HepG2 (cell line): ENCODE measurements around the gene SEMA4C. TPM values are rescaled to one million over a fixed set of nuclear protein-coding genes. Genes with fewer than 3 reads are reported as not detected.
A peak's percentile ranks its signal among the peaks of the same experiment; 100 is the strongest.

Source experiments
- DZIP1 ChIP-seq: sonication (generic); formaldehyde crosslinking; IDR thresholded peaks from 2 replicates; pipeline ENCODE4 v1.5.0; 2020; ENCODE audit warnings: mild to moderate bottlenecking, missing genetic modification reagents
- FLYWCH1 ChIP-seq: sonication (generic); formaldehyde crosslinking; IDR thresholded peaks from 2 replicates; pipeline ENCODE4 v1.8.1; 2023; ENCODE audit warnings: mild to moderate bottlenecking, missing genetic modification reagents
- GABPA ChIP-seq, 2 experiments: IDR thresholded peaks; 2 replicates each; pipeline ENCODE4 v1.6.1; 2011 to 2016; ENCODE audit warnings: low read depth in 2 of 2, low read length in 1 of 2, missing biosample characterization in 1 of 2, missing genetic modification characterization in 1 of 2
- GTF3A ChIP-seq: sonication (generic); formaldehyde crosslinking; conservative IDR thresholded peaks from 2 replicates; pipeline ENCODE4 v1.4.0; 2020; ENCODE audit warnings: mild to moderate bottlenecking, missing genetic modification reagents
- HINFP ChIP-seq: sonication (generic); formaldehyde crosslinking; IDR thresholded peaks from 2 replicates; pipeline ENCODE4 v1.4.0; 2020; ENCODE audit warnings: low read depth, mild to moderate bottlenecking, missing genetic modification reagents
- HNF4A ChIP-seq: sonication (generic); formaldehyde crosslinking; IDR thresholded peaks from 2 replicates; pipeline ENCODE4 v1.4.0; 2020; ENCODE audit warnings: missing genetic modification reagents
- KLF6 ChIP-seq: IDR thresholded peaks from 2 replicates; pipeline ENCODE4 v1.8.0; 2016; ENCODE audit warnings: missing biosample characterization, missing genetic modification reagents
- MED8 ChIP-seq: sonication (generic); formaldehyde crosslinking; IDR thresholded peaks from 2 replicates; pipeline ENCODE4 v1.8.1; 2023; ENCODE audit warnings: mild to moderate bottlenecking, missing genetic modification reagents; ENCODE audit not compliant: insufficient replicate concordance
- MXD1 ChIP-seq: sonication (generic); formaldehyde crosslinking; IDR thresholded peaks from 2 replicates; pipeline ENCODE4 v1.4.0; 2020; ENCODE audit warnings: mild to moderate bottlenecking, missing genetic modification reagents
- NR2F6 ChIP-seq, 2 experiments: IDR thresholded peaks; 2 replicates each; pipeline ENCODE4 v1.6.1; 2016; ENCODE audit warnings: antibody characterized with exemption in 1 of 2, mild to moderate bottlenecking in 1 of 2
- TFDP2 ChIP-seq: sonication (generic); formaldehyde crosslinking; IDR thresholded peaks from 2 replicates; pipeline ENCODE4 v1.4.0; 2020; ENCODE audit warnings: missing genetic modification reagents
- ZFY ChIP-seq: sonication (generic); formaldehyde crosslinking; IDR thresholded peaks from 2 replicates; pipeline ENCODE4 v1.4.0; 2020; ENCODE audit warnings: missing genetic modification reagents
- ZNF263 ChIP-seq: sonication (generic); formaldehyde crosslinking; IDR thresholded peaks from 2 replicates; pipeline ENCODE4 v1.4.0; 2020; ENCODE audit warnings: missing genetic modification reagents
- ZNF343 ChIP-seq: sonication (generic); formaldehyde crosslinking; IDR thresholded peaks from 2 replicates; pipeline ENCODE4 v1.4.0; 2020; ENCODE audit warnings: mild to moderate bottlenecking, missing genetic modification reagents
- polyA plus RNA-seq, 8 experiments: library from polyadenylated mRNA; depleted of rRNA in 3 of 8; stranded (reverse) in 7 of 8; unstranded in 1 of 8; fragments of >200 nt; fragmentation: Illumina TruSeq in 4 of 8; extraction: Trizol in 4 of 8; gene quantifications; 2 replicates each; pipeline versions ENCODE4 v1.2.1 to v1.2.3, GENCODE V29; 2011 to 2016; ENCODE audit warnings: low read depth in 4 of 8, missing spikeins in 1 of 8, mixed read lengths in 1 of 8; ENCODE audit not compliant: insufficient read depth in 1 of 8
- total RNA-seq, 5 experiments: library from RNA; depleted of rRNA; stranded (reverse); fragments of >200 nt; fragmentation: Illumina TruSeq; extraction: Trizol; gene quantifications; 2 replicates each; pipeline ENCODE4 v1.2.3, GENCODE V29; 2016; ENCODE audit warnings: low read depth in 1 of 5
- TF ChIP-seq, protein P1 (sequence below): sonication (generic); formaldehyde crosslinking; IDR thresholded peaks from 2 replicates; pipeline ENCODE4 v1.5.0; 2020; ENCODE audit warnings: mild to moderate bottlenecking, missing genetic modification reagents
- TF ChIP-seq, protein P2 (sequence below): sonication (generic); formaldehyde crosslinking; IDR thresholded peaks from 2 replicates; pipeline ENCODE4 v1.4.0; 2020; ENCODE audit warnings: missing genetic modification reagents; ENCODE audit errors: not compliant biosample characterization
- TF ChIP-seq, protein P3 (sequence below): sonication (generic); formaldehyde crosslinking; IDR thresholded peaks from 2 replicates; pipeline ENCODE4 v1.4.0; 2020; ENCODE audit warnings: mild to moderate bottlenecking, missing genetic modification reagents

SEMA4C gene
- total and polyA plus RNA-seq, 2 of the 13 experiments (the other 11 are each of a cell fraction or from before 2014, with no cell fraction given), result 25.9 to 46.6 TPM

DNA sequence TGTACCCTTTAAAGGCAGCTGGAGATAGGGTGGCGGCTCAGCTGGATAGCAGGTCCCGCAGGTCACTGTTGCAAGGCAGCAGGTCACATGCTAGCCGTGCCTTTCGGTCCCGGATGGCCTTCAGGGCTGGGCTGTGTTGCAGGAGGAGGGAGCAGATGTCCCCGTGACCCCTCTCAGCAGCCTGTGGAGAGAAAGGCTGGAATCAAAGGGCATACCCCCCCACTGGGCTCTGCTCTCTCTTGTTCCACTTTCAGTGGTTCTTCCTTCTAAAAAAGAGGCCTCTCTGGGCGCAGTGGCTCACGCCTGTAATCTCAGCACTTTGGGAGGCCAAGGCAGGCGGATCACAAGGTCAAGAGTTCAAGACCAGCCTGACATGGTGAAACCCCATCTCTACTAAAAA, 21.6 kb downstream of the SEMA4C start (continued):
- TF ChIP-seq NR2F6 (IDR thresholded peaks at IDR 0.05) (0 out of 2 replicates have a peak, but pooled peaks have one; percentile 12), NR2F6 (CRISPR knock-in tag; IDR thresholded peaks at IDR 0.05) (peak; percentile 62), FLYWCH1 (CRISPR knock-in tag) (no peak), HINFP (0 out of 2 replicates have a peak, but pooled peaks have one; percentile 42), MXD1 (CRISPR knock-in tag) (no peak), MED8 (no peak), ZNF263 (CRISPR knock-in tag) (peak; percentile 47; the same call in 1 of the 2 replicates), GTF3A (no peak), ZNF343 (CRISPR knock-in tag) (no peak), DZIP1 (no peak), ZFY (CRISPR knock-in tag) (no peak), GABPA (IDR thresholded peaks at IDR 0.05; ENCODE audit: low read depth, low read length) (no peak), GABPA (CRISPR knock-in tag; IDR thresholded peaks at IDR 0.05; ENCODE audit: low read depth) (no peak), KLF6 (CRISPR knock-in tag) (no peak), HNF4A (CRISPR knock-in tag) (peak; percentile 65), TFDP2 (CRISPR knock-in tag) (0 out of 2 replicates have a peak, but pooled peaks have one; percentile 18)
- TF ChIP-seq, protein P1, sequence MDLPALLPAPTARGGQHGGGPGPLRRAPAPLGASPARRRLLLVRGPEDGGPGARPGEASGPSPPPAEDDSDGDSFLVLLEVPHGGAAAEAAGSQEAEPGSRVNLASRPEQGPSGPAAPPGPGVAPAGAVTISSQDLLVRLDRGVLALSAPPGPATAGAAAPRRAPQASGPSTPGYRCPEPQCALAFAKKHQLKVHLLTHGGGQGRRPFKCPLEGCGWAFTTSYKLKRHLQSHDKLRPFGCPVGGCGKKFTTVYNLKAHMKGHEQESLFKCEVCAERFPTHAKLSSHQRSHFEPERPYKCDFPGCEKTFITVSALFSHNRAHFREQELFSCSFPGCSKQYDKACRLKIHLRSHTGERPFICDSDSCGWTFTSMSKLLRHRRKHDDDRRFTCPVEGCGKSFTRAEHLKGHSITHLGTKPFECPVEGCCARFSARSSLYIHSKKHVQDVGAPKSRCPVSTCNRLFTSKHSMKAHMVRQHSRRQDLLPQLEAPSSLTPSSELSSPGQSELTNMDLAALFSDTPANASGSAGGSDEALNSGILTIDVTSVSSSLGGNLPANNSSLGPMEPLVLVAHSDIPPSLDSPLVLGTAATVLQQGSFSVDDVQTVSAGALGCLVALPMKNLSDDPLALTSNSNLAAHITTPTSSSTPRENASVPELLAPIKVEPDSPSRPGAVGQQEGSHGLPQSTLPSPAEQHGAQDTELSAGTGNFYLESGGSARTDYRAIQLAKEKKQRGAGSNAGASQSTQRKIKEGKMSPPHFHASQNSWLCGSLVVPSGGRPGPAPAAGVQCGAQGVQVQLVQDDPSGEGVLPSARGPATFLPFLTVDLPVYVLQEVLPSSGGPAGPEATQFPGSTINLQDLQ, result no peak
- TF ChIP-seq, protein P2, sequence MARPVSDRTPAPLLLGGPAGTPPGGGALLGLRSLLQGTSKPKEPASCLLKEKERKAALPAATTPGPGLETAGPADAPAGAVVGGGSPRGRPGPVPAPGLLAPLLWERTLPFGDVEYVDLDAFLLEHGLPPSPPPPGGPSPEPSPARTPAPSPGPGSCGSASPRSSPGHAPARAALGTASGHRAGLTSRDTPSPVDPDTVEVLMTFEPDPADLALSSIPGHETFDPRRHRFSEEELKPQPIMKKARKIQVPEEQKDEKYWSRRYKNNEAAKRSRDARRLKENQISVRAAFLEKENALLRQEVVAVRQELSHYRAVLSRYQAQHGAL (CRISPR knock-in tag), result no peak
- TF ChIP-seq, protein P3, sequence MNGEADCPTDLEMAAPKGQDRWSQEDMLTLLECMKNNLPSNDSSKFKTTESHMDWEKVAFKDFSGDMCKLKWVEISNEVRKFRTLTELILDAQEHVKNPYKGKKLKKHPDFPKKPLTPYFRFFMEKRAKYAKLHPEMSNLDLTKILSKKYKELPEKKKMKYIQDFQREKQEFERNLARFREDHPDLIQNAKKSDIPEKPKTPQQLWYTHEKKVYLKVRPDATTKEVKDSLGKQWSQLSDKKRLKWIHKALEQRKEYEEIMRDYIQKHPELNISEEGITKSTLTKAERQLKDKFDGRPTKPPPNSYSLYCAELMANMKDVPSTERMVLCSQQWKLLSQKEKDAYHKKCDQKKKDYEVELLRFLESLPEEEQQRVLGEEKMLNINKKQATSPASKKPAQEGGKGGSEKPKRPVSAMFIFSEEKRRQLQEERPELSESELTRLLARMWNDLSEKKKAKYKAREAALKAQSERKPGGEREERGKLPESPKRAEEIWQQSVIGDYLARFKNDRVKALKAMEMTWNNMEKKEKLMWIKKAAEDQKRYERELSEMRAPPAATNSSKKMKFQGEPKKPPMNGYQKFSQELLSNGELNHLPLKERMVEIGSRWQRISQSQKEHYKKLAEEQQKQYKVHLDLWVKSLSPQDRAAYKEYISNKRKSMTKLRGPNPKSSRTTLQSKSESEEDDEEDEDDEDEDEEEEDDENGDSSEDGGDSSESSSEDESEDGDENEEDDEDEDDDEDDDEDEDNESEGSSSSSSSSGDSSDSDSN, result peak; percentile 53
